HG03060 (cell line): ENCODE results near the gene C1orf87.

Experiments
- ATAC-seq: cut with Tn5 transposase; IDR thresholded peaks from one replicate; pipeline ENCODE4 v1.9.1; 2021; ENCODE audit warnings: low read depth, moderate number of reproducible peaks; ENCODE audit not compliant: unreplicated experiment

Gene C1orf87

DNA sequence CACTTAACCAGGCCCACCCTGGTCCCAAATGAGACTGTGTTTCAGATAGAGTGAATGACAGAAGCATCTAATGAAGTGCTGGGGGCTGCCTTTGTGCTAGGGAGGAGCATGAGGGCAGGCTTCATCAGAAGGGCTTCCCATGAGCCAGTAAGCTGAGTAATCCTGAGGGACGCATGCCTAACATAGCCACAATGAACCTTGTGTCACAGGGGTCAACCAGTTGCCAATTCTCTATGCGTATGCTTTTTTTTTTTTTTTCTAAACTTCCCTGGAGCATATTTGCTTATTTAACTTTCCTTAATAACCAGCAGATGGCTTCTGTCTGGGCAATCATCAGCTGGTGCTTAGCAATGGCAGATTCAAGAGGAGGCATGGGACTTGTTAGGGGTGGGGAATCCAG, 121.5 kb downstream of the C1orf87 start:
- ATAC-seq: no peak

- no peak for ATAC-seq
Measured at GRCh38 chr1:59949648-59950047, 123.9 kb downstream of the C1orf87 start.

- no peak for ATAC-seq
Measured at GRCh38 chr1:59948990-59949389, 124.6 kb downstream of the C1orf87 start.

DNA sequence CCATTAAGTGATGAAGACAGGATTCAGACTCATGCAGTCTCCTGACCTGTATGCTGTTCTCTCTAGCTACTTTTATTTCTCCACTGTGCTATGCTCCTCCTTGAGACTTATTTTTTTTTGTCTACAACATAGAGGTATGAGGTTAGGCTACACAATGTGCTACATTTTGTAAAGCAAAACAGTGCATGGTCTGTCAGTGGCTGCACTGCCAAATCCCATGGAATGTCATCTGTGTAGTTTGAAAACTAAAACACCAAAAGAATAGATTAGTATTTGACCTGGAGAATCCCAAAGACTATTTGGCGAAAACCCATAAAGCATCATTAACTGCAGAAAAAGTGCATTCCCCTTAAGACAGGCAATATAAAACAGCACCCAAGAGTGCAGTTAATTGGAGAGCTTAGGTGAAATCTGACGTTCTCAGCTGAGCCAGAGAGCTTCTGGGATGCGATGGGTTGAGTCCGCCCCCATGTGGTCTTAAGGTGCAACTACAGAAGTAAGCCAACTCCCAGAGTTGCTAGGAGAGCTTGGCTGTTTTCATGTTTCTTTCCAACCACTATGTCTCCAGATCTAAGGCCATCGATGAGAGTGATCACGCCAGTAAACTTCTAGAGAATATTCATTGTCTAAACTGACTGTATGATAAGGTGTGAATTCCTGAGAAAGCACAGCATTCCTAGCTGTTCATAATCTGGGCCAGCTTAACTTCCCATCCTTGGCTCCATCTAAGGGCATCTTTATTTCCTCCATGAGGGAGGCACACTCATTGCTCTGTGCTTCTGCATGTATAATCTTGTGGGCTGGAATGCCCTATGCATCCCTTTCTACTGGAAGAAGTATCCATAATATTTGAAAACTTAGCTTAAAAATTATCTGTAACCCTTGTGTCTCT, 126.3 kb downstream of the C1orf87 start:
- peak; percentile 82 for ATAC-seq

GRCh38 chr1:59945790-59946189, 127.8 kb downstream of the C1orf87 start:
- ATAC-seq: no peak
